GM23248 (cell line): ENCODE results near the gene MYL12B.

Experiments
- EZH2 ChIP-seq: fragments of 200-600 bp; sonication (generic); IDR thresholded peaks from 2 replicates; pipeline ENCODE4 v1.6.1; 2018; ENCODE audit warnings: antibody characterized with exemption, mild to moderate bottlenecking; ENCODE audit not compliant: insufficient read depth, poor library complexity, severe bottlenecking
- EZH2phosphoT487 ChIP-seq: fragments of 200-600 bp; sonication (generic); IDR thresholded peaks from 2 replicates; pipeline ENCODE4 v1.6.1; 2018; ENCODE audit warnings: antibody characterized with exemption, moderate library complexity, mild to moderate bottlenecking, low read depth; ENCODE audit not compliant: insufficient read depth

- TF ChIP-seq EZH2 (no peak), EZH2phosphoT487 (no peak)
These were observed 15.9 kb upstream of the MYL12B start for GRCh38 chr18:3245853-3246634.
